NCI-H1105 (cell line): ENCODE data around the gene SNRPD2.
A peak's percentile ranks its signal among the peaks of the same experiment; 100 is the strongest.

Experiments
- DNase-seq: peaks from one replicate; lab custom pipeline; 2025; lab: John Stamatoyannopoulos, UW

Gene SNRPD2

GRCh38 chr19:45657520-45658167 lies 34.1 kb downstream of the SNRPD2 start:
- no peak for DNase-seq

- no peak for DNase-seq
Measured at GRCh38 chr19:45655073-45655472, 36.7 kb downstream of the SNRPD2 start.

GRCh38 chr19:45653634-45654033 lies 38.1 kb downstream of the SNRPD2 start:
- DNase-seq, result no peak

GRCh38 chr19:45650722-45651121 lies 41.0 kb downstream of the SNRPD2 start:
- DNase-seq, result no peak

GRCh38 chr19:45646345-45646698 lies 45.4 kb downstream of the SNRPD2 start:
- no peak for DNase-seq

- DNase-seq, result peak; percentile 72
Measured at GRCh38 chr19:45645631-45646344, 46.0 kb downstream of the SNRPD2 start.

- DNase-seq, result no peak
Measured at GRCh38 chr19:45645068-45645630, 46.6 kb downstream of the SNRPD2 start.

GRCh38 chr19:45643927-45644771 lies 47.6 kb downstream of the SNRPD2 start:
- no peak for DNase-seq

- peak; percentile 71 for DNase-seq
Measured at GRCh38 chr19:45643024-45643926, 48.5 kb downstream of the SNRPD2 start.

GRCh38 chr19:45641274-45642105 lies 50.3 kb downstream of the SNRPD2 start:
- peak; percentile 87 for DNase-seq

GRCh38 chr19:45640849-45641273 lies 50.9 kb downstream of the SNRPD2 start:
- no peak for DNase-seq

- DNase-seq, result no peak
Measured at GRCh38 chr19:45638930-45639729, 52.6 kb downstream of the SNRPD2 start, which contains the start of gene EML2. Gene EML2, minus strand, starts transcription at chr19:45639397. Its CDS starts 21 bp downstream, at chr19:45639376.

GRCh38 chr19:45637890-45638667 lies 53.7 kb downstream of the SNRPD2 start:
- no peak for DNase-seq
